GM18505 (cell line): Measurements from ENCODE around the gene METAP1D.
"Not testable (repeated sequence)": the region's sequence is repeated elsewhere in the genome, so short reads cannot be mapped to it uniquely, and the experiment has no call there.

Source experiments
- ATAC-seq: cut with Tn5 transposase; IDR thresholded peaks from one replicate; pipeline ENCODE4 v1.9.1; 2021; ENCODE audit not compliant: unreplicated experiment
- POLR2A ChIP-seq: IDR thresholded peaks from 4 replicates; pipeline ENCODE4 v1.6.1; 2011; ENCODE audit warnings: borderline replicate concordance; ENCODE audit not compliant: insufficient read depth, insufficient read length; ENCODE audit errors: extremely low read depth

Gene METAP1D

GRCh38 chr2:172107690-172108586, 108.2 kb downstream of the METAP1D start:
- no peak for ATAC-seq
- TF ChIP-seq POLR2A, result no peak

- ATAC-seq, result no peak
- TF ChIP-seq POLR2A, result no peak
Measured at GRCh38 chr2:172108587-172108930, 108.8 kb downstream of the METAP1D start.

GRCh38 chr2:172109256-172109987, 109.7 kb downstream of the METAP1D start:
- TF ChIP-seq POLR2A, result no peak
- ATAC-seq, result no peak

GRCh38 chr2:172109988-172110811, 110.4 kb downstream of the METAP1D start:
- no peak for ATAC-seq
- no peak for TF ChIP-seq POLR2A

GRCh38 chr2:172113617-172114016, 113.9 kb downstream of the METAP1D start:
- no peak for ATAC-seq
- TF ChIP-seq POLR2A, result no peak

GRCh38 chr2:172114176-172114575, 114.4 kb downstream of the METAP1D start:
- not testable (repeated sequence) for ATAC-seq

GRCh38 chr2:172114579-172114978, 114.8 kb downstream of the METAP1D start:
- TF ChIP-seq POLR2A, result no peak
- ATAC-seq, result no peak

GRCh38 chr2:172116107-172116506, 116.4 kb downstream of the METAP1D start:
- ATAC-seq, result no peak
- no peak for TF ChIP-seq POLR2A

GRCh38 chr2:172119089-172119488, 119.3 kb downstream of the METAP1D start:
- no peak for ATAC-seq
- no peak for TF ChIP-seq POLR2A

- no peak for TF ChIP-seq POLR2A
- ATAC-seq, result no peak
Measured at GRCh38 chr2:172120118-172120517, 120.4 kb downstream of the METAP1D start.

- TF ChIP-seq POLR2A, result no peak
- ATAC-seq, result no peak
Measured at GRCh38 chr2:172128484-172128883, 128.7 kb downstream of the METAP1D start.

- ATAC-seq, result no peak
- no peak for TF ChIP-seq POLR2A
Measured at GRCh38 chr2:172129404-172129803, 129.7 kb downstream of the METAP1D start.
